Thoracic aorta (tissue), 2 donors: ENCODE results near the gene PRKCA. TPM values are rescaled to one million over a fixed set of nuclear protein-coding genes. Genes with fewer than 3 reads are reported as not detected.

Experiments used
- ATAC-seq: fragments of 150-250 bp; one replicate; pipeline ENCODE4 v1.8.0; 2017; ENCODE audit warnings: low read depth; ENCODE audit not compliant: insufficient number of reproducible peaks, low FRiP score
- DNase-seq: peaks from one replicate; pipeline ENCODE4 v3.0.0-alpha.2; 2020; ENCODE audit warnings: low spot score
- H3K27ac ChIP-seq, 2 donors: fragments of 200-600 bp; sonication (generic); 1 replicate in 1 of 2; 2 replicates in 1 of 2; pipeline ENCODE4 v1.5.1; 2016; ENCODE audit warnings: mild to moderate bottlenecking in 2 of 2, moderate library complexity in 2 of 2
- H3K27me3 ChIP-seq: fragments of 200-600 bp; sonication (generic); replicated peaks from 2 replicates; pipeline ENCODE4 v1.6.0; 2016; ENCODE audit warnings: mild to moderate bottlenecking; ENCODE audit not compliant: insufficient read depth
- H3K36me3 ChIP-seq: fragments of 200-600 bp; sonication (generic); one replicate; pipeline ENCODE4 v1.5.1; 2016
- H3K4me1 ChIP-seq, 2 donors: fragments of 200-600 bp; sonication (generic); 1 replicate in 1 of 2; 2 replicates in 1 of 2; pipeline versions ENCODE4 v1.5.1 to v1.6.0; 2016; ENCODE audit warnings: low read depth in 2 of 2, mild to moderate bottlenecking in 1 of 2; ENCODE audit not compliant: control insufficient read depth in 1 of 2
- H3K4me3 ChIP-seq: fragments of 200-600 bp; sonication (generic); 2 replicates; pipeline ENCODE4 v1.5.1; 2016; ENCODE audit warnings: mild to moderate bottlenecking
- H3K9me3 ChIP-seq: fragments of 200-600 bp; sonication (generic); 2 replicates; pipeline ENCODE4 v1.5.1; 2016
- CTCF ChIP-seq: fragments of 200-600 bp; sonication (generic); IDR thresholded peaks from one replicate; pipeline ENCODE4 v1.5.1; 2019; ENCODE audit warnings: antibody characterized with exemption
- total RNA-seq, 2 donors: library from RNA; depleted of rRNA; stranded (reverse); fragments of >200 nt; gene quantifications; one replicate each; pipeline versions ENCODE4 v1.1.0 to v1.2.3, GENCODE V29; 2016

Gene PRKCA
- total RNA-seq, 2 donors from 2014 or later, result 9.1 to 11.6 TPM

- Histone ChIP-seq H3K36me3 (no peaks in the 10 kb centered on the region), H3K4me1 (no peaks in the 10 kb centered on the region), H3K4me3 (no peak overlapping the region), H3K27me3 (no peaks in the 10 kb centered on the region), H3K9me3 (no peaks in the 10 kb centered on the region), H3K27ac (no peak overlapping the region)
- no peak for ATAC-seq
- TF ChIP-seq CTCF, result no peak
- DNase-seq, result no peak
These were observed 503.2 kb downstream of the PRKCA start for GRCh38 chr17:66805567-66805966.

GRCh38 chr17:66807182-66807581 lies 504.8 kb downstream of the PRKCA start:
- no peak for ATAC-seq
- Histone ChIP-seq H3K27me3 (no peaks in the 10 kb centered on the region), H3K9me3 (no peaks in the 10 kb centered on the region), H3K36me3 (no peaks in the 10 kb centered on the region), H3K27ac (no peak overlapping the region), H3K4me3 (no peak overlapping the region), H3K4me1 (no peaks in the 10 kb centered on the region)
- DNase-seq, result no peak
- TF ChIP-seq CTCF, result no peak

GRCh38 chr17:66809408-66809807 lies 507.0 kb downstream of the PRKCA start:
- ATAC-seq, result no peak
- no peak for DNase-seq
- H3K36me3 ChIP-seq, result no peaks in the 10 kb centered on the region
- no peak overlapping the region for H3K4me3 ChIP-seq
- no peak for TF ChIP-seq CTCF
- H3K4me1 ChIP-seq, result no peaks in the 10 kb centered on the region
- H3K9me3 ChIP-seq, result no peaks in the 10 kb centered on the region
- H3K27me3 ChIP-seq, result no peaks in the 10 kb centered on the region
- H3K27ac ChIP-seq, result no peak overlapping the region

GRCh38 chr17:66810951-66811682 lies 508.7 kb downstream of the PRKCA start:
- no peak for TF ChIP-seq CTCF
- Histone ChIP-seq H3K27ac (no peak overlapping the region), H3K36me3 (no peaks in the 10 kb centered on the region), H3K4me1 (no peaks in the 10 kb centered on the region), H3K4me3 (no peak overlapping the region), H3K9me3 (no peaks in the 10 kb centered on the region), H3K27me3 (no peaks in the 10 kb centered on the region)
- ATAC-seq, result no peak
- no peak for DNase-seq

GRCh38 chr17:66811683-66812054 lies 509.3 kb downstream of the PRKCA start:
- H3K36me3 ChIP-seq, result no peaks in the 10 kb centered on the region
- no peak overlapping the region for H3K4me3 ChIP-seq
- no peak overlapping the region for H3K27ac ChIP-seq
- H3K9me3 ChIP-seq, result no peaks in the 10 kb centered on the region
- DNase-seq (no peak), ATAC-seq (no peak)
- no peak for TF ChIP-seq CTCF
- H3K4me1 ChIP-seq, result no peaks in the 10 kb centered on the region
- H3K27me3 ChIP-seq, result no peaks in the 10 kb centered on the region
